K562 (cell line): Measurements from ENCODE around the gene NUFIP2. TPM values are rescaled to one million over a fixed set of nuclear protein-coding genes. Genes with fewer than 3 reads are reported as not detected.

Source experiments
- ADNP ChIP-seq: fragments of 200-800 bp; sonication (Bioruptor generic); IDR thresholded peaks from 2 replicates; pipeline ENCODE4 v1.6.1; 2016; ENCODE audit warnings: missing genetic modification characterization, missing compliant biosample characterization
- ATF1 ChIP-seq, 2 experiments: fragments of 450-650 bp in 1 of 2; IDR thresholded peaks; 2 replicates each; pipeline ENCODE4 v1.6.1; 2016; ENCODE audit warnings: missing compliant biosample characterization in 1 of 2, missing genetic modification characterization in 1 of 2
- BCOR ChIP-seq: fragments of 450-650 bp; IDR thresholded peaks from 2 replicates; pipeline ENCODE4 v1.6.1; 2016
- CEBPB ChIP-seq: fragments of 450-650 bp; IDR thresholded peaks from 2 replicates; pipeline ENCODE4 v1.6.1; 2016; ENCODE audit warnings: missing genetic modification characterization, missing compliant biosample characterization
- DACH1 ChIP-seq: fragments of 450-650 bp; IDR thresholded peaks from 2 replicates; pipeline ENCODE4 v1.6.1; 2018; ENCODE audit not compliant: partially characterized antibody
- ELF1 ChIP-seq: fragments of 200-800 bp; sonication (Bioruptor generic); IDR thresholded peaks from 2 replicates; pipeline ENCODE4 v1.6.1; 2016; ENCODE audit warnings: missing genetic modification characterization, missing compliant biosample characterization
- FOXM1 ChIP-seq, 2 experiments: fragments of 450-650 bp in 1 of 2; sonication (generic) in 1 of 2; formaldehyde crosslinking in 1 of 2; IDR thresholded peaks; 2 replicates each; pipeline versions ENCODE4 v1.6.1 to v1.9.0; 2017 to 2022; ENCODE audit warnings: low read depth in 2 of 2, mild to moderate bottlenecking in 2 of 2, missing genetic modification reagents in 1 of 2, moderate library complexity in 1 of 2
- HMGN3 ChIP-seq: IDR thresholded peaks from 2 replicates; pipeline ENCODE4 v1.6.1; 2011; ENCODE audit warnings: borderline replicate concordance, low read depth, mild to moderate bottlenecking, mixed read lengths, low read length; ENCODE audit not compliant: insufficient read length; ENCODE audit errors: extremely low read depth
- PHF20 ChIP-seq: fragments of 450-650 bp; IDR thresholded peaks from 2 replicates; pipeline ENCODE4 v1.6.1; 2018; ENCODE audit not compliant: partially characterized antibody
- RCOR1 ChIP-seq, 2 experiments: IDR thresholded peaks; 2 replicates each; pipeline ENCODE4 v1.6.1; 2012; ENCODE audit warnings: low read depth in 2 of 2, low read length in 2 of 2, borderline replicate concordance in 1 of 2, improper control_type of control experiment in 1 of 2
- RNF2 ChIP-seq: sonication (generic); IDR thresholded peaks from 2 replicates; pipeline ENCODE4 v1.6.1; 2016
- SMARCA5 ChIP-seq: fragments of 450-650 bp; IDR thresholded peaks from 2 replicates; pipeline ENCODE4 v1.6.1; 2016
- ZNF174 ChIP-seq: fragments of 250-450 bp; sonication (Bioruptor Pico); IDR thresholded peaks from 2 replicates; pipeline ENCODE4 v1.4.0; 2020; ENCODE audit warnings: mild to moderate bottlenecking
- polyA plus RNA-seq, 8 experiments: library from polyadenylated mRNA; depleted of rRNA in 4 of 8; stranded (reverse) in 5 of 8; unstranded in 3 of 8; fragments of >200 nt; fragmentation: Nextera tagmentation in 2 of 8; fragmentation: Illumina TruSeq in 1 of 8; extraction: Ambion mirVana in 2 of 8; extraction: Trizol in 1 of 8; gene quantifications; 2 replicates each; pipeline versions ENCODE4 v1.2.1 to v1.2.3, GENCODE V29; 2011 to 2014; ENCODE audit warnings: inconsistent platforms in 1 of 8, missing spikeins in 1 of 8
- total RNA-seq, 7 experiments: library from RNA; depleted of rRNA in 6 of 7; stranded (reverse); fragments of >200 nt in 6 of 7; fragmentation: Illumina TruSeq in 2 of 7; extraction: Trizol in 2 of 7; gene quantifications; 2 replicates each; pipeline versions ENCODE4 v1.2.1 to v1.2.3, GENCODE V29; 2011 to 2021; ENCODE audit warnings: low replicate concordance in 1 of 7
- TF ChIP-seq, protein P1 (sequence below), 2 experiments: fragments of 450-650 bp; conservative IDR thresholded peaks; 2 replicates each; pipeline ENCODE4 v1.6.1; 2017; ENCODE audit warnings: mild to moderate bottlenecking in 2 of 2, moderate library complexity in 2 of 2
- TF ChIP-seq, protein P2 (sequence below): sonication (generic); formaldehyde crosslinking; IDR thresholded peaks from 2 replicates; pipeline ENCODE4 v1.8.0; 2022; ENCODE audit warnings: mild to moderate bottlenecking, missing genetic modification reagents
- TF ChIP-seq, protein P3 (sequence below): sonication (generic); formaldehyde crosslinking; IDR thresholded peaks from 2 replicates; pipeline ENCODE4 v1.9.0; 2022; ENCODE audit warnings: mild to moderate bottlenecking, missing genetic modification reagents
- TF ChIP-seq, protein P4 (sequence below), 2 experiments: fragments of 450-650 bp; IDR thresholded peaks; 2 replicates each; pipeline ENCODE4 v1.6.1; 2018; ENCODE audit warnings: mild to moderate bottlenecking in 2 of 2, low read depth in 1 of 2; ENCODE audit not compliant: partially characterized antibody in 2 of 2

Gene NUFIP2
- total and polyA plus RNA-seq, 9 of the 15 experiments (the other 6 are each of a cell fraction or from before 2014, with no cell fraction given) = 4.9 to 40.7 (median 18.5) TPM

DNA sequence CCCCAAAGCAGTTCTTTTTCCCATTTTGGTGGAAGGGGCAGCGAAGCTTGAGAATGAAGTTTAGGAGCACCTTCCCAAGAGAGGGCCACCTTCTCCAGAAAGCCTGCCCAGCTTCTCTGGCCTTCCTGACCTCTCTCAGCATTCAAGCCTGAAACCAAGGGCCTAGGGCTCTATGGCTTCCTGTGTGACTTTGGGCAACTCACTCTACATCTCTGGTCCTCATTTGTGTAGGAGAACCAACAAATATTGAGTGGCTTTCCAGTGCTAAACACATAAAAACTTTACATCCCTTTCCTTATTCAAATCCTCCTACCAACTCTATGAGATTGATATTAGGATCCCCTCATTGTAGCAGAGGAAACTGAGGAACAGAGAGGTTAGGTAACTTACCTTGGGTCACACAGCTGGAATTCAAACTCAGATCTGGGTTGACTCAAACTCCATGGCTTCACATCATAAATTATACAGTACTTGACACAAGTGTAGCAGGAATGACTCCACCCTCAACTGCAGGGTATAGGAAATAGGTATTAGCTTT, 81.8 kb downstream of the NUFIP2 start (continued):
- TF ChIP-seq ATF1 (CRISPR knock-in tag; IDR thresholded peaks at IDR 0.05) = no peak
- peak; percentile 15; the same call in 1 of the 2 replicates for TF ChIP-seq ATF1 (tag; IDR thresholded peaks at IDR 0.05)
- TF ChIP-seq CEBPB = no peak
- no peak for TF ChIP-seq ZNF174 (CRISPR knock-in tag)
- peak; percentile 99 for TF ChIP-seq BCOR
- TF ChIP-seq DACH1 = peak; percentile 54
- TF ChIP-seq, protein P1, sequence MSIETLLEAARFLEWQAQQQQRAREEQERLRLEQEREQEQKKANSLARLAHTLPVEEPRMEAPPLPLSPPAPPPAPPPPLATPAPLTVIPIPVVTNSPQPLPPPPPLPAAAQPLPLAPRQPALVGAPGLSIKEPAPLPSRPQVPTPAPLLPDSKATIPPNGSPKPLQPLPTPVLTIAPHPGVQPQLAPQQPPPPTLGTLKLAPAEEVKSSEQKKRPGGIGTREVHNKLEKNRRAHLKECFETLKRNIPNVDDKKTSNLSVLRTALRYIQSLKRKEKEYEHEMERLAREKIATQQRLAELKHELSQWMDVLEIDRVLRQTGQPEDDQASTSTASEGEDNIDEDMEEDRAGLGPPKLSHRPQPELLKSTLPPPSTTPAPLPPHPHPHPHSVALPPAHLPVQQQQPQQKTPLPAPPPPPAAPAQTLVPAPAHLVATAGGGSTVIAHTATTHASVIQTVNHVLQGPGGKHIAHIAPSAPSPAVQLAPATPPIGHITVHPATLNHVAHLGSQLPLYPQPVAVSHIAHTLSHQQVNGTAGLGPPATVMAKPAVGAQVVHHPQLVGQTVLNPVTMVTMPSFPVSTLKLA (conservative IDR thresholded peaks at IDR 0.05) = no peak
- TF ChIP-seq, protein P2, sequence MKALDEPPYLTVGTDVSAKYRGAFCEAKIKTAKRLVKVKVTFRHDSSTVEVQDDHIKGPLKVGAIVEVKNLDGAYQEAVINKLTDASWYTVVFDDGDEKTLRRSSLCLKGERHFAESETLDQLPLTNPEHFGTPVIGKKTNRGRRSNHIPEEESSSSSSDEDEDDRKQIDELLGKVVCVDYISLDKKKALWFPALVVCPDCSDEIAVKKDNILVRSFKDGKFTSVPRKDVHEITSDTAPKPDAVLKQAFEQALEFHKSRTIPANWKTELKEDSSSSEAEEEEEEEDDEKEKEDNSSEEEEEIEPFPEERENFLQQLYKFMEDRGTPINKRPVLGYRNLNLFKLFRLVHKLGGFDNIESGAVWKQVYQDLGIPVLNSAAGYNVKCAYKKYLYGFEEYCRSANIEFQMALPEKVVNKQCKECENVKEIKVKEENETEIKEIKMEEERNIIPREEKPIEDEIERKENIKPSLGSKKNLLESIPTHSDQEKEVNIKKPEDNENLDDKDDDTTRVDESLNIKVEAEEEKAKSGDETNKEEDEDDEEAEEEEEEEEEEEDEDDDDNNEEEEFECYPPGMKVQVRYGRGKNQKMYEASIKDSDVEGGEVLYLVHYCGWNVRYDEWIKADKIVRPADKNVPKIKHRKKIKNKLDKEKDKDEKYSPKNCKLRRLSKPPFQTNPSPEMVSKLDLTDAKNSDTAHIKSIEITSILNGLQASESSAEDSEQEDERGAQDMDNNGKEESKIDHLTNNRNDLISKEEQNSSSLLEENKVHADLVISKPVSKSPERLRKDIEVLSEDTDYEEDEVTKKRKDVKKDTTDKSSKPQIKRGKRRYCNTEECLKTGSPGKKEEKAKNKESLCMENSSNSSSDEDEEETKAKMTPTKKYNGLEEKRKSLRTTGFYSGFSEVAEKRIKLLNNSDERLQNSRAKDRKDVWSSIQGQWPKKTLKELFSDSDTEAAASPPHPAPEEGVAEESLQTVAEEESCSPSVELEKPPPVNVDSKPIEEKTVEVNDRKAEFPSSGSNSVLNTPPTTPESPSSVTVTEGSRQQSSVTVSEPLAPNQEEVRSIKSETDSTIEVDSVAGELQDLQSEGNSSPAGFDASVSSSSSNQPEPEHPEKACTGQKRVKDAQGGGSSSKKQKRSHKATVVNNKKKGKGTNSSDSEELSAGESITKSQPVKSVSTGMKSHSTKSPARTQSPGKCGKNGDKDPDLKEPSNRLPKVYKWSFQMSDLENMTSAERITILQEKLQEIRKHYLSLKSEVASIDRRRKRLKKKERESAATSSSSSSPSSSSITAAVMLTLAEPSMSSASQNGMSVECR (CRISPR knock-in tag) = no peak
- TF ChIP-seq PHF20 = peak; percentile 30
- TF ChIP-seq ADNP (tag) = peak; percentile 92
- no peak for TF ChIP-seq ELF1 (tag)
- TF ChIP-seq RNF2 = no peak
- TF ChIP-seq, protein P3, sequence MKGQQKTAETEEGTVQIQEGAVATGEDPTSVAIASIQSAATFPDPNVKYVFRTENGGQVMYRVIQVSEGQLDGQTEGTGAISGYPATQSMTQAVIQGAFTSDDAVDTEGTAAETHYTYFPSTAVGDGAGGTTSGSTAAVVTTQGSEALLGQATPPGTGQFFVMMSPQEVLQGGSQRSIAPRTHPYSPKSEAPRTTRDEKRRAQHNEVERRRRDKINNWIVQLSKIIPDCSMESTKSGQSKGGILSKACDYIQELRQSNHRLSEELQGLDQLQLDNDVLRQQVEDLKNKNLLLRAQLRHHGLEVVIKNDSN (CRISPR knock-in tag) = no peak
- TF ChIP-seq RCOR1 (IDR thresholded peaks at IDR 0.05; ENCODE audit: borderline replicate concordance in 1 of 2, low read depth in 2 of 2, low read length in 2 of 2) = peak; percentile 21 to 31; a peak in 1 of 4 replicates
- TF ChIP-seq, protein P4, sequence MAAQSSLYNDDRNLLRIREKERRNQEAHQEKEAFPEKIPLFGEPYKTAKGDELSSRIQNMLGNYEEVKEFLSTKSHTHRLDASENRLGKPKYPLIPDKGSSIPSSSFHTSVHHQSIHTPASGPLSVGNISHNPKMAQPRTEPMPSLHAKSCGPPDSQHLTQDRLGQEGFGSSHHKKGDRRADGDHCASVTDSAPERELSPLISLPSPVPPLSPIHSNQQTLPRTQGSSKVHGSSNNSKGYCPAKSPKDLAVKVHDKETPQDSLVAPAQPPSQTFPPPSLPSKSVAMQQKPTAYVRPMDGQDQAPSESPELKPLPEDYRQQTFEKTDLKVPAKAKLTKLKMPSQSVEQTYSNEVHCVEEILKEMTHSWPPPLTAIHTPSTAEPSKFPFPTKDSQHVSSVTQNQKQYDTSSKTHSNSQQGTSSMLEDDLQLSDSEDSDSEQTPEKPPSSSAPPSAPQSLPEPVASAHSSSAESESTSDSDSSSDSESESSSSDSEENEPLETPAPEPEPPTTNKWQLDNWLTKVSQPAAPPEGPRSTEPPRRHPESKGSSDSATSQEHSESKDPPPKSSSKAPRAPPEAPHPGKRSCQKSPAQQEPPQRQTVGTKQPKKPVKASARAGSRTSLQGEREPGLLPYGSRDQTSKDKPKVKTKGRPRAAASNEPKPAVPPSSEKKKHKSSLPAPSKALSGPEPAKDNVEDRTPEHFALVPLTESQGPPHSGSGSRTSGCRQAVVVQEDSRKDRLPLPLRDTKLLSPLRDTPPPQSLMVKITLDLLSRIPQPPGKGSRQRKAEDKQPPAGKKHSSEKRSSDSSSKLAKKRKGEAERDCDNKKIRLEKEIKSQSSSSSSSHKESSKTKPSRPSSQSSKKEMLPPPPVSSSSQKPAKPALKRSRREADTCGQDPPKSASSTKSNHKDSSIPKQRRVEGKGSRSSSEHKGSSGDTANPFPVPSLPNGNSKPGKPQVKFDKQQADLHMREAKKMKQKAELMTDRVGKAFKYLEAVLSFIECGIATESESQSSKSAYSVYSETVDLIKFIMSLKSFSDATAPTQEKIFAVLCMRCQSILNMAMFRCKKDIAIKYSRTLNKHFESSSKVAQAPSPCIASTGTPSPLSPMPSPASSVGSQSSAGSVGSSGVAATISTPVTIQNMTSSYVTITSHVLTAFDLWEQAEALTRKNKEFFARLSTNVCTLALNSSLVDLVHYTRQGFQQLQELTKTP (IDR thresholded peaks at IDR 0.05; ENCODE audit: low read depth in 1 of 2, partially characterized antibody in 2 of 2) = peak in 1 of 2 experiments; percentile 90
- TF ChIP-seq FOXM1 (IDR thresholded peaks at IDR 0.05; ENCODE audit: low read depth) = peak; percentile 75
- no peak for TF ChIP-seq FOXM1 (CRISPR knock-in tag; IDR thresholded peaks at IDR 0.05; ENCODE audit: low read depth)
- no peak for TF ChIP-seq HMGN3
- peak; percentile 100 for TF ChIP-seq SMARCA5
